Tongue (tissue), 2 donors: ENCODE results near the gene PIK3CA. TPM values are rescaled to one million over a fixed set of nuclear protein-coding genes. Genes with fewer than 3 reads are reported as not detected.
A peak's percentile ranks its signal among the peaks of the same experiment; 100 is the strongest.
"Not testable (repeated sequence)": the region's sequence is repeated elsewhere in the genome, so short reads cannot be mapped to it uniquely, and the experiment has no call there.

Source experiments
- DNase-seq: peaks from one replicate; pipeline ENCODE4 v3.0.0-alpha.2; 2015
- total RNA-seq: library from RNA; depleted of rRNA; stranded (reverse); fragments of >200 nt; gene quantifications from one replicate; pipeline ENCODE4 v1.2.3, GENCODE V29; 2014

Gene PIK3CA
- 58.8 TPM for total RNA-seq

DNA sequence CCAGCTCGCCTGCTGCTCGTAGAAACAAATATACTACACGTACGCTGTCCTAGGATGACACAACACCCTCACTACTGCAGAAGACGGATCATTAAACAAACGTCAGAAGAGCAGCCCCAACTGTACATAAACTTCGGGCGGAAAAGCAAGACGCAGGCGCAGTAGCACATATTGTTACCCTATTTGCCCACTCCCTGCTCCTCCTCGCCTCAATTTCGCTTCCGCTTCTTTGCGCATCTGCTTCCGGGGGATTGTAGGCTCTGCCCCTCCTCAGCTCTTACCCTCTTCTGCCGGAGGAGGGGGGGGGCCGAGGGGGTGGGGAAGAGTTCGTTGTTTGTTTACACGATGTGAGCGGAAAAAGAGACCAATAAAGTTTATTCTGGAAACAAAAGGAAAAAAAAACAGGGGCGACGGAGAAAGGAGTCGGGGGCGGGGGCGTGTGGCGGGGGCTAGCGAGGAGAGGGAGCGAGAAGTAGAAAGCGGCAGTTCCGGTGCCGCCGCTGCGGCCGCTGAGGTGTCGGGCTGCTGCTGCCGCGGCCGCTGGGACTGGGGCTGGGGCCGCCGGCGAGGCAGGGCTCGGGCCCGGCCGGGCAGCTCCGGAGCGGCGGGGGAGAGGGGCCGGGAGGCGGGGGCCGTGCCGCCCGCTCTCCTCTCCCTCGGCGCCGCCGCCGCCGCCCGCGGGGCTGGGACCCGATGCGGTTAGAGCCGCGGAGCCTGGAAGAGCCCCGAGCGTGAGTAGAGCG lies at the start of gene PIK3CA:
PIK3CA (plus strand) TSS at position 485 of the 743 bp plus-strand sequence. CDS start 50,469 bp downstream, outside the sequence.
- DNase-seq, result peak; percentile 99

GRCh38 chr3:179098388-179099077 lies 49.6 kb upstream of the PIK3CA start:
- DNase-seq, result no peak

DNA sequence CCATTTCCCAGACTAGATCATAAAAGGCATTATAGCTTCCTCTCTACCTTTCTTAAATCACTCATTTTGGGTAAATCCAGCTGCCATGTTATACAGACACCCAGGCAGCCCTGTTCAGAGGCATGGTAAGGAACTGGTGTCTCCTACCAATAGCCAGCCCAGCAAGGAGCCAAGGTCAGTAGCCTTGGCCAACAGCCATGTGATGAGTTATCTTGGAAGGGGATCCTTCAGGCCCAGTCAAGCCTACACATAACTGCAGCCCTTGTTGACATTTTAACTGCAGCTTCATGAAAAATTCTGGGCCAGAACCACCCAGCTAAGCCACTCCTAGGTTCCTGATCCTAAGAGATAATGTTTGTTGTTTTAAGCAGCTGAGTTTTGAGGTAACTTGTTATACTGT lies 47.5 kb upstream of the PIK3CA start:
- DNase-seq, result no peak

DNA sequence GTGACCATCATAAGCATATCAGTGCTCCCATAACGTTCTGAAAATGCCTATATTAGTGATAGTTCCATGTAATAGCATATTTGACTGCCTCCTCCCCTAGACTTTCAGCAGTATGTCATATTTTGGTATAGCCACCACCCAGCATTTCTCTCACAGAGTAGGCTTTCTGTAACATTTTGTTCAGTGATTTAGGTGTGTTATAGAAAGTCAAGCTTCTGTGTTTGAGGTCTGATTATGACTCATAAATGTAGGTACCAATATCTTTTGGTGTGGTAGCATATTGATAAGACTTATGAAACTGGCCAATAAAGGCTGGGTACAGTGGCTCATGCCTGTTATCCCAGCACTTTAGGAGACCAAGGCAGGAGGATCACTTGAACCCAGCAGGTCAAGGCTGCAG lies 42.3 kb upstream of the PIK3CA start:
- DNase-seq, result no peak

- no peak for DNase-seq
These were observed 40.5 kb upstream of the PIK3CA start for GRCh38 chr3:179107617-179108016.

DNA sequence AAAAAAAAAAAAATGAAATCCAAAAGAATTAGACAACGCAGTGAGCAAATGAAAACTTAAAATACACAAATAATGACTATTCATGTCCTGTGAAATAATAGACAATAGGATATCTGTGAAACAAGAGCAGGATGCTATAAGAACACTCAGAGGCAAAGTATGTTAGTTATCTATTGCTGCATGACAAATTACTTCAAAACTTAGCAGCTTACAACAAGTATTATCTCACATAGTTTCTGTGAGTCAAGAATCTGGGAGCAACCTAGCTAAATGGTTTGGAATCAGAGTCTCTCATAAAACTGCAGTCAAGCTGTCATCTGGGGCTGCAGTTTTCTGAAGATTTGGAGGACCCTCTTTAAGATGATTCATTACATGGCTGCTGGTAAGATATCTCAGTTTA lies 40.1 kb upstream of the PIK3CA start:
- no peak for DNase-seq

DNA sequence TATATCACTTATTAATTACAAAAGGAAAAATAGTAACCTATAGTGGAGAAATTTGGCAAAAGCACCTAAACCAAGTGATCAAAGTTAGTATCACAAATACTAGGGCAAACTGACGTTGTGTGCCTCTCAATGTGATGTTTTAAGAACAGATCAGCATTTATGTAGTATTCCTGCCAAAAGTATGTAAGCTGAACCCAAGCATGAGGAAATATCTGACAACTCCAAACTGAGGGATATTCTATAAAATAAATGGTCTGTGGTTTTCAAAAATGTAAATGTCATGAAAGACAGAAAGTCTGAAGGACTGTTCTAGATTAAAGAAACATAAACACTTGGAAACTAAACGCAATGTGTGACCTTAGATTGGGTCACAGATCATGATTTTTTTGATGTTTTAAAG lies 34.3 kb upstream of the PIK3CA start:
- no peak for DNase-seq

DNA sequence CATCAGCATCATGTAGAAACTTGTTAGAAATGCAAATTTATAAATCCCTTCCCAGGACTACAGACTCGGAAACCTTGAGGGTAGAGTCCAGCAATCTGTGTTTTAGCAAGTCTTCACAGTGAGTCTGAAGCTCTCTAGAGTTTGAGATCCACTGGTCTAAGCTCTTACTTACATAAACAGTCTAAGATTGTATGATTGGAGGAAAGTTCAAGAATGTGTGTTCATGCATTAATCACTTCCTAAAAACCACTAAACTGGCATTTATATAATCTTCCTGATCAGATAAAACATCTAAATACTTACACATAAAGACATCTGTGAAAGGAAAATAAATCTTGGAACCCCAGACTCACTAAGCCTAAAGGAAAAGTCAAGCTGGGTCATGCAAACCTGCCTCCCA lies 32.7 kb upstream of the PIK3CA start:
- DNase-seq, result not testable (repeated sequence)

- no peak for DNase-seq
These were observed 31.3 kb upstream of the PIK3CA start for GRCh38 chr3:179116816-179117215.

DNA sequence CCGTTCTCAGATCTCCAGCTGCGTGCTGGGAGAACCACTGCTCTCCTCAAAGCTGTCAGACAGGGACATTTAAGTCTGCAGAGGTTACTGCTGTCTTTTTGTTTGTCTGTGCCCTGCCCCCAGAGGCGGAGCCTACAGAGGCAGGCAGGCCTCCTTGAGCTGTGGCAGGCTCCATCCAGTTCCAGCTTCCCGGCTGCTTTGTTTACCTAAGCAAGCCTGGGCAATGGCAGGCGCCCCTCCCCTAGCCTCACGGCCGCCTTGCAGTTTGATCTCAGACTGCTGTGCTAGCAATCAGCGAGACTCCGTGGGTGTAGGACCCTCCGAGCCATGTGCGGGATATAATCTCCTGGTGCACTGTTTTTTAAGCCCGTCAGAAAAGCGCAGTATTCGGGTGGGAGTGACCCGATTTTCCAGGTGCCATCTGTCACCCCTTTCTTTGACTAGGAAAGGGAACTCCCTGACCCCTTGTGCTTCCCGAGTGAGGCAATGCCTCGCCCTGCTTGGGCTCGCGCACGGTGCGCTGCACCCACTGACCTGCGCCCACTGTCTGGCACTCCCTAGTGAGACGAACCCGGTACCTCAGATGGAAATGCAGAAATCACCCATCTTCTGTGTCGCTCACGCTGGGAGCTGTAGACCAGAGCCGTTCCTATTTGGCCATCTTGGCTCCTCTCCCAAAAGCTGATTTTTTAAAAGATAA lies 15.8 kb upstream of the PIK3CA start:
- not testable (repeated sequence) for DNase-seq

DNA sequence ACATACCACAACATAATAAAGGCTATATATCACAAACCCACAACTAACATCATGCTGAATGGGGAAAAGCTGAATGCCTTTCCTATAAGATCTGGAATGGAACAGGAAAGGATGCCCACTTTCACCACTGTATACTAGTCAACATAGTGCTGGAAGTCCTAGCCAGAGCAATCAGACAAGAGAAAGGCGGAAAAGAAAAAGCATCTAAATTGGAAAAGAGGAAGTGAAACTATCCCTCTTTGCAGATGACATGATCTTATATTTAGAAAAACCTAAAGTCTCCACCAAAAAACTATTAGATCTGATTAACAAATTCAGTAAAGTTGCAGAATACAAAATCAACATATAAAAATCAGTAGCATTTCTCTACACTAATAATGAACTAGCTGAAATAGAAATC lies 14.6 kb upstream of the PIK3CA start:
- DNase-seq, result no peak

- DNase-seq, result no peak
These were observed 12.0 kb upstream of the PIK3CA start for GRCh38 chr3:179136195-179136594.

DNA sequence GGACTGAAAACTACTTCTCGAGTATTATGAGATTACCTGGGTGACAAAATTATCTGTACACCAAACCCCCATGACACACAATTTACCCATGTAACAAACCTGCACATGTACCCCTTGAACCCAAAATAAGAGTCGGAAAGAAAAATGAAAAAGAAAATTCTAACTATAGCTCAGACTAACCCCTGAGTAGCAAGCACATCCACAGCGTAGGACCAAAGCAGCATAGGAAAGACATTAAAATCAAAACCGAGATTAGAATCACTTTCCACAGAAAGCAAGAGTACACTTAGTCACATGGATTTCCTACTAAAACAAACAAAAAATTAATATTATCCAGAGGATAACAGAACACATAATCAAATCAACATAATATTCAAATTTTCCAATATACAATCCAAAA lies 6.3 kb upstream of the PIK3CA start:
- DNase-seq, result no peak

GRCh38 chr3:179146911-179147513 lies 1.1 kb upstream of the PIK3CA start:
- DNase-seq, result peak; percentile 89

GRCh38 chr3:179147514-179147872 lies 664 bp upstream of the PIK3CA start:
- DNase-seq, result no peak

GRCh38 chr3:179148616-179149405 lies 654 bp downstream of the PIK3CA start:
- peak; percentile 67 for DNase-seq

- DNase-seq, result peak; percentile 52
These were observed 1.3 kb downstream of the PIK3CA start for GRCh38 chr3:179149406-179149867.

DNA sequence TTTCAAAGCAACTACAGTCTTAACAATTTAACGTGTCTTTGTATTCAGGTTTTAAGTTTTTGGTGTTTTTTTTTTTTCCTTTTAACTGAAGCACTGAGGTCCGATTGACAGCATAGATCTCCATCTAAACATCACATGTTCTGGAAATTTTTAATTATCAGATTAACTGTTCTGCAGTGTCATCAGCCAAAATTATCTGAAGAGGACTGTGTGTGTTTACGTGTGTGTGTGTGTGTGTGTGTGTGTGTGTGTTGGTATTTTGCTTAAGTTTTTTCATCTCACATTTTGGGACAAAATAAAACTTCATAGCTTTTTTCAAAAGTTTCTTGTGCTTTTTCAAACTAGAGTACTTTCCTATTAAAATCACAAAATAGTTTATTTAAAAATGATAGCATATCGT lies 1.8 kb downstream of the PIK3CA start:
- no peak for DNase-seq

DNA sequence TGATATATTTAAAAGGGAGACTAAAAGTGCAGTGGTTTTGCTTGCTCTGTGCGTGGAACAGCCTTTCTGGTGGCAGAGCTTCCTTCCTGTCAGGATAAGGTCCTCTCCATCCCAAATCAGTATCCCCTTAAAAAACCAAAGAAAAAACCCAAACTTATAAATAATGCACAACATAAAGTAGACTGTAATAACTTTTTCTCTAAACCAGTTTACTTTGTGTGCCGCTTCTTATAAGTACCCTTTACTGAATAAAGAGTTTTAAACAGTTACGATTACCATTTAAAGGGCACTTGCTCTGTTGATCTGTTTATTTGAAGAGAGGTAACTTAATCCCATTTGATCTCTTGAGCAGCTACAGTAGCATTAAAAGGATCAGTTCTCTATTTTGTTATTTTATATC lies 2.5 kb downstream of the PIK3CA start:
- DNase-seq, result no peak

DNA sequence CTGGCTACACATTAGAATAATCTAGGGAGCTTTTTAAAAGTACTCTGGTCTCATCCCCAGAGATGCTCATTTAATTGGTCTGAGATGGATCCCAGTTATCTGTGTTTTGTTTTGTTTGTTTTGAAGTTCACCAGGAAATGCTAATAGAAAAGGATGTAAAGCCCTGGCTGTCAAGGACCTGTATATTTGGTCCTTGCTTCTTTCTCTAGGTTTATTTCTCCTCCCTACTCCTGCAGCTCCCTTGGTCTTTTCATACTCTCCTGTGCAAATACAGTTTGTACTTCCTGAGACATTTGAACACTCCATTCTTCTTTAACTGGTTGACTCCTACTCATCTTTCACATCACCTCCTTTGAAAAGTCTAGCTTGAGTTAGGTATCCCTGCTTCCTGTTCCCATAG lies 3.3 kb downstream of the PIK3CA start:
- DNase-seq, result no peak

DNA sequence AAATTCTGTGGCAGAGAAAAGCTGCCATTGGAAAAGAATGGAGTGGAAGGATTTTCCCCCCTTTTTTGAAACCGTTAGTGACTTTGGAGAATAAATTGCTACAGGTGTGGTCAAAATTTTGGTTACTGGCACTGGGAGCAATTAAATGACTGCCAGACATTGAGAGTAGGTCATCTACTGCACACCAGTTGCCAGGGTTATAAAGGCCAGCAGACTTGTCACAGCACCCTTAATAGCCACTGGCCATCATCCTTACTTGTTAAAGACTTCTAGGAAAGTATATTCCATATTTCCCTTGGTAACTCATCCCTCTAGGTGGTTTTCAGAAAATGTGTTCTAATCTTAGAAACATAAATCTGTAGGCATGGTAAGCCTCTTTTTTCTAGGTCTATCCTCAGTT lies 8.0 kb downstream of the PIK3CA start:
- DNase-seq, result no peak

GRCh38 chr3:179156775-179157174 lies 8.6 kb downstream of the PIK3CA start:
- no peak for DNase-seq
